Measurements from ENCODE around the gene GOSR2.

GOSR2 gene

DNA sequence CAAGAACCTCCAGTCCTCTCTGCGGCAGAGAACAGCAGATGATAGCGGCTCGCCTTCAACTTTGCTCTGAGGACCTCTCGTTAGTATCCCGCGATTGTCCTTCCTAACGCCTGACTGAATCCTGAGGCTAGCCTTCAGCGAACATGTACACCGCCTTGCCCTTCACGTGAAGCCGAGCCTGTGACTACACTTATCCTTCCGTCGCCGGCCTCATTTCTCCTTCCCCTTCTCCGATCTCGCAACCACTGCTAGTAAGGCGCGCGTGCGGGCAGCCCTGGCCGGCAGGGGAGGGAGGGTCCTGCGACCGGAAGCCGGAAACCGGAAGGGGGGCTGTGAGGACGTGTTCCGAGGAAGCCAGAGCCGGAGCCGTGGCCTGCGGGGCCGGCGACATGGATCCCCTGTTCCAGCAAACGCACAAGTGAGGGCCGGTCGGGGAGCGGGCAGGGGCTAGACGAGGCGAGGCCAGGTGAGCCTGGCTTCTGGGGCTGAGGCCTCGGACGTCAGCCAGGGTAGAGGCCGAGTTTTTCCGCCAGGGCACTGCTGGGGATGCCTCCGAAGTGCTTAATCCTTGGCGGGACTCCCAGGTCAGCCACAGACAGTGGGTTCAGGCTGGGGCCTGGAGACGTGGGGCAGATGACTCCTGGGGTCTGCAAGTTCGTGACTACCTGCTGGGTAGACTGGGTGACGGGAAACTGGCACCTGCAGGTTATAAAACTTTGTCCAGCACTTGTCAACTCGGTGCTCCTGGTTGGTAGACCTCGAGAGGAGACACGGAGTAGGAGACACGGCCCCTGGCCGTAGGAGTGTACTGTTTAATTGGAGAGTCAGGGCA lies at the start of gene GOSR2:
Gene GOSR2 (plus strand): TSS at position 357 of the 832 bp plus-strand sequence. CDS start 33 bp downstream, at position 390.
- peak; percentile 89 for DNase-seq

DNA sequence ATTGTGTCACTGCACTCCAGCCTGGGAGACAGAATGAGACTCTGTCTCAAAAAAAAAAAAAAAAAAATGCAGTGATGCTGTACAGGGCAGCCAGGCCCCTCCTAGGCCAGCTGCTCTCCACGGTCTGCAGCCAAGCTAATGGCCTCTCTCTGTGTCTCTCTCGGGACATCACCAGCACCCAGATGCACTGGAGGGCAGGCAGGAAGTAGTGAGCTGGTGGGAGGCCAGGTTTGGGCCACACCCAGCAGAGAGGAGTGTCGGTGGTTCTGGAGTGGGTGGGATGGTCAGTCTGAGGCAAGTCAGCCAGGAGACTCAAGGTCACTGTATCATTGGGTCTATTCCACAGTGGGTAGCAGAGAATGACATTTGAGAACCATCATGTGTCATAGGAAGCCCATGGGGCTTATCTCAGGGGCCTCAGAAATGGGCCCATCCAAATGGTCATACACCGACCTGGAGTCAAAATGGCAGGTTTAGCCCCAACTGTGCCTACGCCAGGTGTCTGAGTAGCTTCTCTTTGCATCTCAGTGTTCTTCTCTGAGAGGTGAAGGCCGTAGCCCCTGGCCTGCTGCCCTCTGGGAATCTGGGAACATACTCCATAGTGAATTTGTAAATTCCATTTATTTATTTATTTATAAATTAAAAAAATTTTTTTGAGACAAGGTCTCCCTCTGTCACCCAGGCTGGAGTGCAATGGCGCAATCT lies 48.9 kb upstream of the GOSR2 start:
- no peak for DNase-seq

DNA sequence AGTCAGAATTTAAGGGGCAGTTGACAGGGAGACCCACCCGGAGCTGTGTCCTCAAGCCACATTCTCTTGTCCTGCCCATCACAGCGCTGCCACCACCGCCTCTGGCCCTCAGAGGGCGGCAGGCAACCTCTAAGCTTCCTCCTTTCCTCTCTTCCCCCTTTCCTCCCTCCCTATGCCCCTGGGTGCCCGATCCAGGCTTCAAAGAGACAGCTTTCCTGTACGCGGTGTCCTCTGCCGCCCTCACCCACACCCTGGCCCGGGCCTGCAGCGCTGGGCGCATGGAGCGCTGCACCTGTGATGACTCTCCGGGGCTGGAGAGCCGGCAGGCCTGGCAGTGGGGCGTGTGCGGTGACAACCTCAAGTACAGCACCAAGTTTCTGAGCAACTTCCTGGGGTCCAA lies 48.1 kb upstream of the GOSR2 start:
- no peak for DNase-seq

GRCh38 chr17:46875849-46876352 lies 47.1 kb upstream of the GOSR2 start:
- DNase-seq, result no peak

- DNase-seq, result no peak
Observed at GRCh38 chr17:46876353-46876887, 46.5 kb upstream of the GOSR2 start.

GRCh38 chr17:46876926-46877325 lies 46.0 kb upstream of the GOSR2 start:
- DNase-seq, result no peak

GRCh38 chr17:46877466-46877865 lies 45.5 kb upstream of the GOSR2 start:
- no peak for DNase-seq

DNA sequence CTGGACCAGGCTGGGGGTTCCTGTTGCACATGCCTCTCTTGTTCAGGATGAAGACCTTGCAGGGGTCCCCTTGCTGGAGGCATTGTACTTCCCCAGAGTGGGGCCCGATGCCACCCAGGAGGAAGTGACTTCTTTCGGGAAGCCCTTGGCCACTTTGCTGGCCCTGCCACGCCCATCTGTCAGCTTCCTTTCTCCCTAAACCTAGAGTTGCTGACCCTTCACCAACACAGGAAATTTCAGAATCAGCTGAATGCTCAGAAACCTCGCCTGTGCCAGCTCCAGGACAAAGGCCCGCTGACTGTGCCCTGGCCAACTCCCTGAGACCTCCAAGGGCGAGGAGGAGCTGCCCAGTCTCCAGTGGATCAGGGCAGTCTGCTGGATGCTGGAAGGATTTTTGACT lies 44.9 kb upstream of the GOSR2 start:
- DNase-seq, result no peak

GRCh38 chr17:46879101-46879500 lies 43.9 kb upstream of the GOSR2 start:
- no peak for DNase-seq

- DNase-seq, result no peak
Observed at GRCh38 chr17:46881015-46881414, 41.9 kb upstream of the GOSR2 start.

DNA sequence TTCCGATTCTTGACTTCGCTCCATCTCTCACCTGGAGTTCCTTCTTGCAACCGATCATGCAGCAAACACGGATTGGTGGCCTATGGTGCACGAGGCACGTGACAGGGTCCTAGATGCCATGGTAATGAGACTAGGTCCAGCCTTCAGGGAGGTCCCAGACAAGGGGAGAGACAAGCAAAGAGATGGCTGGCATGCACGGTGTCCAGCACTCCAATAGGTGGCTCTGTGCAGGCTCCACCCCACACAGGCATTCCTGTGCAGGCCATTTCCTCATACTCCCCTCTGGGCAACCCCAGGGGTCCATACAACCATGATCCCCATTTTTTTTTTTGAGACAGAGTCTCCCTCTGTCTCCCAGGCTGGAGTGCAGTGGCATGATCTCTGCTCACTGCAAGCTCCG lies 40.3 kb upstream of the GOSR2 start:
- no peak for DNase-seq

DNA sequence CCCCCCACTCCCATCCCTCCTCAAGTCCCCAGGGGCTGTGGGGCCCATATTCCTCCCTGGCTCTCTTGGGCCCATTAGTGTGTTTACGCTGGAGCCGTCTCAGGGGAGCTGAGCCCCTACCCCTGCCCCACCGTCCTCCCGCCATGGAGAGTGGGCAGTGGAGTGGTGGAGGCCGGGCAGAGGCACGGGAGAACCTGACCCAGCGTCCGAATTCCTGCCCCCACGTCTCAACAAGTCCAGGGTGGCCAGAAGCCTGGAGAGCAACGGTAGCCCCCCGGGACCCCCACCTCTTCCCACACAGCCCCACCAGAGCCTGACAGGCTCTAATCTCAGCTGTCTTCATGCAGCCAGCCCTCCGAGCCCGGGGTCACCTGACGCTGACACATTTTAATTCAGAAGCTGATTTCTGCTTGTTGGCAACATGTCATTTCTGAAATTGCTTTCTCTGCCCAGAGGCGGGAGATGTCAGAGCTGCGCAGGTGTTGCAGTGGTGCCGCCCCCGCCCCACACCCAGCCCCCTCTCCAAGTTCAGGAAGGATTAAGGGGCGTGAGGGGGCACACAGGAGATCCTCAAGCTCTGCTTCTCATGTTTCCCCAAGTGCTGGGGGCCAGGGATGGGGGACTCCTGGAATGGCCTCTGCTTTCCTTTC lies 39.0 kb upstream of the GOSR2 start:
- DNase-seq, result no peak

DNA sequence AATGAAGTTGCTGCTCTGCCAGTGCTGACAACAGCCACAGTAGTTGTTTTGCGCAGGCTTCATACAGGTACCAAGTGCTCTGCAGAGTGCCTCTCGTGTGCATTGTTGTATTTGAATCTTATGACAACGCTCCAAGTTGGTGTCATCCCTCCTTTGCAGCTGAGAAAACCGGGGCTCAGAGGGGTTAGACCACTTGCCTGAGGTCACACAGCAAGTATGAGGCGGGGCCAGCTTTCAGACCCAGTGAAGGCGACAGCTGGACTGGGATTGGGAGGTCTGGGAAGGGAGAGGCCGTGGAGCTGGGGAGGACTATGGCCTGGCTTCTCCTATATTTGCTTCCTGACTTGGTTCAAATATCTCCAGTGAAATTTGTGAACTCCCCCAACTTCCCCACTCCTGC lies 38.4 kb upstream of the GOSR2 start:
- no peak for DNase-seq

DNA sequence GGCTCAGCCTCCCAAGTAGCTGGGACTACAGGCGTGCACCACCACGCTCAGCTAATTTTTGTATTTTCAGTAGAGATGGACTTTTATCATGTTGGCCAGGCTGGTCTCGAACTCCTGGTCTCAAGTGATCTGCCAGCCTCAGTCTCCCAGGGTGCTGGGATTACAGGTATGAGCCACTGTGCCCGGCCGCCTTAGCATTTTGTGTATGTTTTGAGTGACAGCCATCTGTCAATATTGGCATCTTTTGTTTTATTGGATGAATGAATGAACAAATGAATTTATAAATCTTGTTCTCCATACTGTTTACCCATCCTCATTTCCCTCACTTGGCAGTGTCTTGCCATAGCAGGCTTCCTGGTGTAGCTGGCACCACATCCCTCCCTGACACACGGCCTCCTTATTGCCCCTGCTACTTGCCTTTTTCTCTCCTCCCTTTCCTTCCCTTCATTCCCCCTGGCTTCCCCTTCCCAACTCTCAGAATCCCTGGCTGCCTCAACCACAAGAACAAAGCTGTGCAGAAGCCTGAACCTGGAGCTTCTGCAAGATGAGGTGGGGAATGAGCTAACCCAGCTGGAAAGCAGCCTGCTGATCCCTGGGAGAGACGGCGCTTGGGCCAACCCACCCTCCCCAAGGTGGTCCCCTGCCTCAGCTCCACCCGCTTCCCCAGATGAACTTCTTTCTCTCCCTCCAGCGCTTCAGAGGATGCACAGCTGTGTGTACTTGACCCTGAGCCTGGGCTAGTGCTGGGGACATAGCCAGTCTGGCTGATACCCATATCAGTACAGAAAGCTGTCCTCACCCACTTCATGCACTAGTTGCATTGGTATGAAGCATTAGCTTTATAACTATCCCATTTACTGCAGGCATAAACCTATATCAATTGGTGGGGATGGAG lies 37.3 kb upstream of the GOSR2 start:
- DNase-seq, result no peak

DNA sequence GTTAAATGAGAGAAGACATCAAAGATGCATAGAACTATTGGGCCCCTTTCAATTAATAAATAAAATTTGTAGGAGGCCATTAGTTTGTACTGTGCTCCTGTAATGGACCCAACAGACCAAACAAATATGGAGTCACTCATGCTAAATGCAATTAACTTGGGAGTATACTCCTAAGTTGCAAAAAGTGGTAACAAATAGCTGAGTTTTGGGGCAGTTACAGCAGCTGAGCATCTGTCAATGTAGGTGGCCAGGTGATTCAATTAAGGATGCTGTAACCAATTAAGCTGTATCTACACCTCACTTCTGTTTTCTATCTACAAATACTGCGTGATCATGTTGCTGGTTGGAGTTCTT lies 36.7 kb upstream of the GOSR2 start:
- DNase-seq, result no peak

- no peak for DNase-seq
Observed at GRCh38 chr17:46887717-46888116, 35.2 kb upstream of the GOSR2 start.

DNA sequence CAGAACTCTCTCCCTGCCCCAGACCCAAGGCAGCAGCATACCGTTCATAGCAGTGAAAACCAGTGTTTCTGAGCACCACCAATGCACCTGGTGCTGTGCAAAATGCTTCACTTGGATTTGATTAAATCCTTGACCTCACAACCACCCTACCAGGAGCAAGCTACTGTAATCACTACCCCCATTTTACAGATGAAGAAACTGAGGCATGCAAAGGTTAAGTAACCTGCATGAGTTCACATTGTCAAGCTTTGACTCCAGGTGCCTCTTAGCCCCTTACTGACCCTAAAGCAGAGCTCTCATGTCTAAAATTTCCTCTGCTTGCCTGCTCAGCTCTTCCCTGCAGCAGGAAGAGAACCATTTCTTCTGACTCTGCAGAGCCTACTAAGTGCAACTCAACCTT lies 34.2 kb upstream of the GOSR2 start:
- no peak for DNase-seq

DNA sequence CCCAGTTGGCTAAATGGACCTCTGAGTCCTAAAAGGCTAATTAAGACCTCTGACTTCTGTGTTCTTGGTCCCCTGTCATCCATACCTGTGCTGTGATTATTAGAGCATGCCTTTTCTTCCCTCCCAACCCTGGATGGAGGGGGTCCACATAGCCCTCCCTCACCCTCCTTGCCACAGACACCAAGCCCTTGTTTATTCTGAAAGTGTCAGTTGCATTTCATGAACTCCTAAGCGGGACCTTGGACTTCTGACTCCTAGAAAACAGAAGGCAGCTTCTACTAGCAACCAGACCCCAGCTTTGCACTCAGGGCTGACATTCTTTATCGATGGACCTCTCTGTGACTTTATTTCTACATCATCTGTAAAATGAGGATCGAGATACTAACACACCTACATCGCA lies 33.4 kb upstream of the GOSR2 start:
- no peak for DNase-seq

- no peak for DNase-seq
Observed at GRCh38 chr17:46889992-46890564, 32.9 kb upstream of the GOSR2 start.

DNA sequence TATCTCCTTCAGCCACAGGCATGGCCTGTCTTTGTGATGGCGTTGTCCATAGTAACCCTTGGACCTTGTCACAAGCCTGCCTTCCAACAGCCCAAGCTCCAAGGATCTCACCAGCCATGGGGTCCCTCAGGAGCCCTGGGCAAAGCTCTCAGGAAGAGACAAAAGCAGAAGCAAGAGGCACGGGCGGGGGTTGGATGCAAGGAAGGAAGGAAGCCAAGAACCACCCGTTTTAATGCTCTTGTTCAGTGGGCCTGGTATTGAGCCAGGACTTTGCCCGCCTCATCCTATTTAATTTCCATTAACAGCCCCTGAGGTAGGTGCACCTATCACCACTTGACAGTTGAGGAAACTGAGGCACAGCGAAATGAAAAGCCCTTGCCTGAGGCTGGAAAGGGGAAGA lies 32.3 kb upstream of the GOSR2 start:
- DNase-seq, result no peak

- no peak for DNase-seq
Observed at GRCh38 chr17:46892192-46892703, 30.7 kb upstream of the GOSR2 start.

DNA sequence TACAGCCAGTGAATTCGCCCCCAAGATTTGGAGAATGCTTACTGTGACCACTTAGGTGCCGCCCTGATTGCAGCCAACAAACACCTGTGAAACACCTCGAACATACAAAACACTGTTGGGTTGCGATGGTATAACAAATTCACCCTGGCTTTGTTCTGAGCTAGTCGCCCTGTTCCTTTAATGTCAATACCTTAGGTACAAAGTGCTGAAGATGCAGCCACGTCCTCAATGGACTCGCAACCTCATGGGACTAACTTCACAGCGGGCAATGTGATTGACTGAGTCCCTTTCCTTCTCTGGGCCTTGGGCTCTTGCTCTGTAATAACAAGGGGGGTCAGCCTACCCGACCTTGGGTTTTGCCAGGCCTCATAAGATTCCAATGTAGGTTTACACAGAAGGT lies 28.9 kb upstream of the GOSR2 start:
- no peak for DNase-seq
